Skeletal muscle satellite cell (primary cell): ENCODE data around the gene RPTOR.
"Not testable (repeated sequence)": the region's sequence is repeated elsewhere in the genome, so short reads cannot be mapped to it uniquely, and the experiment has no call there.

ENCODE experiments used
- H3K27me3 ChIP-seq: 2 replicates; pipeline ENCODE4 v1.7.0; 2013; ENCODE audit warnings: low read length; ENCODE audit not compliant: control insufficient read depth, insufficient read depth
- H3K36me3 ChIP-seq: 2 replicates; pipeline ENCODE4 v1.7.0; 2013; ENCODE audit warnings: mild to moderate bottlenecking, control low read depth, low read length; ENCODE audit not compliant: insufficient read depth
- H3K4me1 ChIP-seq: 2 replicates; pipeline ENCODE4 v1.7.0; 2013; ENCODE audit warnings: low read length; ENCODE audit not compliant: control insufficient read depth, insufficient read depth
- H3K4me2 ChIP-seq: 2 replicates; pipeline ENCODE4 v1.7.0; 2013; ENCODE audit warnings: mild to moderate bottlenecking, low read length
- H3K4me3 ChIP-seq: 2 replicates; pipeline ENCODE4 v1.7.0; 2013; ENCODE audit warnings: low read length
- H3K9ac ChIP-seq: 2 replicates; pipeline ENCODE4 v1.7.0; 2013; ENCODE audit warnings: mild to moderate bottlenecking, low read depth, low read length, moderate library complexity
- H3K9me3 ChIP-seq: replicated peaks from 2 replicates; pipeline ENCODE4 v1.7.0; 2013; ENCODE audit warnings: mild to moderate bottlenecking, control low read depth, low read length

Gene RPTOR

GRCh38 chr17:80873307-80873951, 328.8 kb downstream of the RPTOR start:
- Histone ChIP-seq H3K36me3 (peaks cover 5% of the 10 kb centered on the region), H3K9ac (no peak overlapping the region), H3K4me1 (no peaks in the 10 kb centered on the region), H3K4me3 (no peak overlapping the region), H3K9me3 (no peaks in the 10 kb centered on the region), H3K4me2 (no peak overlapping the region), H3K27me3 (no peaks in the 10 kb centered on the region)

GRCh38 chr17:80874866-80875445, 330.3 kb downstream of the RPTOR start:
- Histone ChIP-seq H3K27me3 (no peaks in the 10 kb centered on the region), H3K4me2 (no peak overlapping the region), H3K9ac (no peak overlapping the region), H3K9me3 (no peaks in the 10 kb centered on the region), H3K4me3 (no peak overlapping the region), H3K4me1 (no peaks in the 10 kb centered on the region), H3K36me3 (peaks cover 5% of the 10 kb centered on the region)

- not testable (repeated sequence) for H3K4me3 ChIP-seq, H3K4me1 ChIP-seq, H3K9me3 ChIP-seq, H3K27me3 ChIP-seq, H3K4me2 ChIP-seq, H3K36me3 ChIP-seq, H3K9ac ChIP-seq
These were observed 330.9 kb downstream of the RPTOR start for GRCh38 chr17:80875480-80875995.

- H3K9me3 ChIP-seq, H3K27me3 ChIP-seq, H3K9ac ChIP-seq, H3K4me2 ChIP-seq, H3K4me1 ChIP-seq, H3K4me3 ChIP-seq: not testable (repeated sequence)
- peaks cover 11% of the 10 kb centered on the region for H3K36me3 ChIP-seq
These were observed 331.9 kb downstream of the RPTOR start for GRCh38 chr17:80876456-80876949.

GRCh38 chr17:80876950-80877728, 332.5 kb downstream of the RPTOR start:
- H3K4me2 ChIP-seq = no peak overlapping the region
- peaks cover 13% of the 10 kb centered on the region for H3K36me3 ChIP-seq
- H3K4me3 ChIP-seq = no peak overlapping the region
- H3K9ac ChIP-seq = no peak overlapping the region
- no peaks in the 10 kb centered on the region for H3K27me3 ChIP-seq
- no peaks in the 10 kb centered on the region for H3K4me1 ChIP-seq
- H3K9me3 ChIP-seq = no peaks in the 10 kb centered on the region

GRCh38 chr17:80877729-80878303, 333.2 kb downstream of the RPTOR start:
- Histone ChIP-seq H3K4me3 (no peak overlapping the region), H3K27me3 (no peaks in the 10 kb centered on the region), H3K9ac (no peak overlapping the region), H3K9me3 (no peaks in the 10 kb centered on the region), H3K36me3 (peaks cover 16% of the 10 kb centered on the region), H3K4me2 (no peak overlapping the region), H3K4me1 (no peaks in the 10 kb centered on the region)

GRCh38 chr17:80878876-80879722, 334.5 kb downstream of the RPTOR start:
- H3K4me2 ChIP-seq = no peak overlapping the region
- H3K27me3 ChIP-seq = no peaks in the 10 kb centered on the region
- H3K9ac ChIP-seq = no peak overlapping the region
- H3K9me3 ChIP-seq = no peaks in the 10 kb centered on the region
- H3K4me3 ChIP-seq = no peak overlapping the region
- H3K4me1 ChIP-seq = no peaks in the 10 kb centered on the region
- H3K36me3 ChIP-seq = peaks cover 28% of the 10 kb centered on the region

- Histone ChIP-seq H3K36me3 (peaks cover 25% of the 10 kb centered on the region), H3K9ac (no peak overlapping the region), H3K4me3 (no peak overlapping the region), H3K27me3 (no peaks in the 10 kb centered on the region), H3K4me1 (no peaks in the 10 kb centered on the region), H3K9me3 (no peaks in the 10 kb centered on the region), H3K4me2 (no peak overlapping the region)
These were observed 335.3 kb downstream of the RPTOR start for GRCh38 chr17:80879723-80880647.

- H3K9me3 ChIP-seq = no peaks in the 10 kb centered on the region
- peaks cover 25% of the 10 kb centered on the region for H3K36me3 ChIP-seq
- no peak overlapping the region for H3K9ac ChIP-seq
- no peaks in the 10 kb centered on the region for H3K27me3 ChIP-seq
- H3K4me3 ChIP-seq = no peak overlapping the region
- H3K4me1 ChIP-seq = no peaks in the 10 kb centered on the region
- no peak overlapping the region for H3K4me2 ChIP-seq
These were observed 336.0 kb downstream of the RPTOR start for GRCh38 chr17:80880648-80880985.

GRCh38 chr17:80881306-80881705, 336.7 kb downstream of the RPTOR start:
- Histone ChIP-seq H3K4me1 (no peaks in the 10 kb centered on the region), H3K36me3 (peaks cover 27% of the 10 kb centered on the region), H3K9ac (no peak overlapping the region), H3K4me3 (no peak overlapping the region), H3K27me3 (no peaks in the 10 kb centered on the region), H3K9me3 (no peaks in the 10 kb centered on the region), H3K4me2 (no peak overlapping the region)
